CD1c-positive myeloid dendritic cell (primary cell): ENCODE results near the gene DNAH9.
"Not testable (repeated sequence)": the region's sequence is repeated elsewhere in the genome, so short reads cannot be mapped to it uniquely, and the experiment has no call there.

Experiments used
- DNase-seq: peaks from one replicate; pipeline ENCODE4 v3.0.0-alpha.2; 2016; ENCODE audit errors: extremely low spot score

The DNAH9 gene

DNA sequence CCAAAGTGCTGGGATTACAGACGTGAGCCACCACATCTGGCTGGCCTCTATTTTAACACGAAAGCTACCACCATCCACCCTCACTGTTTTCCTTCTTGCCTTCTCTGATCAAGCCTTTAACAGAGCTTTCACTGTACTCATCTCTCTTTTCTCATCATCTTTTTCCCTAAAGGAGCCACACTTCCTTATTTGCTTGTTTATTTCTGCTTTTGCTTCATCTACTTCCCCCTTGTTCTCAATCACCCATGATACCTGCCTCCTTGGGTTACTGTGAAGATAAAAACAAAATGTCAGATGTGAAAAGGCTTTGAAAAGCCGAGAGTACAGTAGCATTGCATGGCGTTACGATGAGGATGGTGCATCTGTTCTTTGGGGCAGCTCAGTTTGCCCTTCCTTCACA is 319.1 kb downstream of the DNAH9 start:
- no peak for DNase-seq

DNA sequence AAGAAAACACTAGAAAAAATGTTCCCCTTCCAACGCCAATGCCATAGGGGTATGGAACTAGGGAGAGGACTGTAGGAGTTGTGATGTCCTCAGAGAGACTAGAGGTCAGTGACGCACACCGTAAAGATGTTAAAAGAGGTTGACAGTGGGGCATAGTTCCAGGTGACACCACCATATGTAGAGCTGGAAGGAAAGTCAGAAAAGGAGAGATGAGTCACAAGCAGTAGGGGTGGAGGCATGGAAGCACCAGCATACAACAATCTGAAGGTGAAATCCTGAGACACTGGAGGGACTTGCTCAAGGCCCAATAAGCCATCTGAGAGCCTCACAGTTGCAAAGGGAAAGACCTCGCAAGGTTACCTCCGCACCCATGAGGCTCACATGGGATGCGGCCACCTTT is 323.0 kb downstream of the DNAH9 start:
- no peak for DNase-seq

DNA sequence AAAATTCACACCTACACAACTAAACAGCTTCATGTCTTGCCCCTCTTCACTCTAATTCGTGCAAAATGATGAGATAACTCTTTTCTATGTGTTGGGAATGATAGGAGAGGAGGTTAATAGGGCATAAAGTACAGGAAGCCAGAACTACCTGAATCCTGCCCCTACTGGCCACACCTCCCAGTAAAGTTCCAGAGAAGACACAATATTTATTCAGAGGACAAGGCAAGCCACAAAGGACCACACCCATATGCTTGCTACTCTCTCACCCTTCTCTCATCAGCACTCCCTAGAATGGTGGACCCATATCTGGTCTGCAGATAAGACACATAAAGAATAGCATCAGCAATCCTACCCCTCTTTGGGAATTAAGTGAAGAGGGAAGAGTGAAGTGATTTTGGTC is 324.4 kb downstream of the DNAH9 start:
- no peak for DNase-seq

DNA sequence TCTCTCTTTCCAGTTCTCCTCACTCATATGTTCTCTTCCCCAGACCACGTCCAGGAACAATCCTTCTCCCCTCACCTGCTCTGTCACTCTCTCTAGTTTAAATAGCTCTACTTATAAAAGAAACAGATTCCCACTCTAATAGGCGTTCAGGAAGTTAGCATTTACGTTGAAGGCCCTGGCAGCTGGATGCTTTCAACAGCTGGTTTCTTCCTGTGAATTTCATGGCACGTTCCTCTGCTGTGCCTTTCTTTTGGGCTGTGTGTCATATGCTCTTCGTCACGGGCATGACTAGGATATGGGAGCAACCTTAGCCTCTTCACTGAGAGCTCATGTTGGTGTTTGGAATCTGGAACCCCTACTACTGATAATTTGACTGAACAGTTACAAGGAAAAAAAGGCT is 325.8 kb downstream of the DNAH9 start:
- no peak for DNase-seq

DNA sequence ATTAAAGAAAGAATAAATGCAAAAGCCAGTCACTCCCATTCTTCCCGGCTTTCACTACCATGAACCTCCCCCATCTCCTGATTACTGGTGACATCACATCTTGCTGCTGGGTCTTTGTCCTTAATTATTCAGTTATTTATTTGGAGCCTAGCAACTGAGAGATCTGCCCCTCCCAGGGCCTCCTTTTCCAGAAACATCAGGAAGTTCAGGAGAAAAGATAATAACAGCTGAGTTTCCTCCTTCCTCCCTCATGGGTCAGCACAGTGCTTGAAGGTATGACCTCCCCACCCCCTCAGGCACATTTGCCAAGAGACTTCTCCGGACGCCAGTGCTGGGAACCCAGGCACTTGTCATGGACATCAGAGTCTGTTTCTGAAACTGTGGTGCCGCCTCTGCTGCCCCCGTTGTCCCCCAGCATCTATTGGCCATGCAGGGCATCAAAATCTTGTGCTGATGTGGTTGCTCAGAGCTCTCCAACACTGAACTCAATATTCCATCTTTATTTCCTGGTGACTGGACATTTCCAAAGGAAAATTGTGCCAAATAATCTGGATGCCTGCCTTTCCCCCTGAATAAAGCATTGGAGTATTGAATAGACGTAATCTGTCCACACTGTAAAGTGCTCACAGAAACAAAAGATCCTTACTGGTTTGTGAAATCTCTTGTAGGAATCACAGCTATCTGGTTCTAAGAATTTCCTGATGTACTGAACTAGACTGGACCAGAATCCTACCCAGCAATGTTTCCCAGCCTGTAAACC is 327.2 kb downstream of the DNAH9 start:
- DNase-seq = no peak

DNA sequence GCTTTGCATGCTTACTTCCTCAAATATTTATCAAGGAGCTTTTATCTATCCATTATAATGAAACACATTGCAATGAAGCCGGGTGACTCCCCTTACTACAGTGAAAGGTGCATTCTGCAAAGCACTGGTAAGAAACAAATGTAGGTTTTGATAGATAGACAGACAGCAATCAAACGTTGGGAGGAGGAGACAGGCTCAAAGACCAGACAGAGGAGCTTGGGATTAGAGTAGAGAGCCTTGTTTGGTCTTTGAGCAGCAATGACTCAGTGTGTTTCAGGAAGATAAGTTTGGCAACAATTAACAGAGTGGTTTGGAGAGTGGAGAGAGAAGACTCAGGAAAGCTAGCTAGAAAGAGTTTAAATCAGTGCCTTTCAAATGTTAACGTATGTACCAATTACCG is 330.2 kb downstream of the DNAH9 start:
- DNase-seq = no peak

DNA sequence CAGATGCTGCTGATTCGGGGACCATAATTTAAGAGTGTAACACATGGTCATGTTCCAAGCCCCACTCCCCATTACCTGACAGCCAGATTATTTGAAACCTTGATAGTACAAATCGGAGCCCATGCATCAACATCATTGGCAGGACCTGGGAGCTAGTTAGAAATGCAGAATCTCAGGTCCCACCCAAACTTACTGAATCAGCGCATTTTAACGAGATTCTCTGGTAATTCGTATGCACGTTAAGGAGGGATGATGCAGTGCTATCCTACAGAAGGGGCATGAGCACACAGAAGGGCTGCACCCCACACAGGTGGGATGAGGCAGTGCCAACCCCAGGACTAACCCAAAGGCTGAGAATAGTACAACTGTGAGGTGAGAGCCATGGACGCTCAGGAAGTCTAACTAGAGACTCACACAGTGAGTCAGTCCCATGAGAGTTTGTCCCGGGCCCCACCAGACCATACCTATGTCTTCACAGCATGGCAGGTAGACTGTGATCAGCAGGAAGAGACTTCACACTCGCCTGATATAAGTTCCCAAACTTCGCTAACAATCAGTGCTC is 334.1 kb downstream of the DNAH9 start:
- no peak for DNase-seq

DNA sequence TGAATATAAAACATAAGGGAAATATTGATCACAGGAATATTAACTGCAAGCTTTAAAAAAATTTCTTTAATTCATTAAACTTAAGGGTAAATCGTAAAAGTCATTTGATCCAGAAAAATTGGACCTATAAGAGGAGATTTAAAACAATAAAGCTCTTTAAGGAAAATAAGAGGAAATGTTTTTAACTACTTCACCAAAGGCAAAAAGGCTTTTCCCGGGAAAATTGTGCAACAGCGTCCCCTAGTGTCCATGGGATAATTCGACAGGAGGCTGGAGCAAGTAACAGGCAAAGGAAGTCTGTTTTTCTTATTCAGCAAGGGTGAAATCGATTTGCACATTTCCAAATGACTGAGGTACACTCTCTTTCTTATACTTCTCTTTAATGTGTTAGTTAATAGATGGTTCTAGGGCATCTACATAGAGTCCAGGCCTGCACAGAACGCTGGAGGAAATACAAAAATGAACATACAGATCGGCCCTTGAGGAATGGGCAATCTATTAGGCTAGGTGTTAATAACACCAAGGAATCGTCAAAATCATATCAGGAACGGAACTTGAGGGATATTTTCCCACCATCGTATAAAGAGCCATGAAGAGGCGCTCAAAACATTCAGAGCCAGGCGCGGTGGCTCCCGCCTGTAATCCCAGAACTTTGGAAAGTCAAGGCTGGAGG is 337.6 kb downstream of the DNAH9 start:
- DNase-seq = peak; percentile 43

DNA sequence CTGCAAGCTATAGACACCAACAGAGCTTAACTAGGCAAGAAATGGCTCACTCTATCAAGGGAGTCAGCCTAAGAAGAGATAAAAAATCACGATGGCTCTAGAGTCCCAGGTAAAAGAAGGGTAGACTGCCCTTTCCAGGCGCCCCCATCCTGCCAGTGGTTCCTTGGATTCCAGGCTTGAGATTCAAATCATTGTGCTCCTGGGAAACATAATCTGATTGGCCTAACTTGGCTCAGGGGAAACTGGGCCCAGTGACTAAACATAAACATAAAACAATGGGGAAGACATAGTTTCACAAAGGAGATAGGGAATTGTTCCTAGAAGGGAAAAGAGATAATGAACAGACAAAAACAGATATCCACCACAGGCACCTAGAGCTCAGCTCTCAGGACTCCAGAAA is 342.6 kb downstream of the DNAH9 start:
- DNase-seq = no peak

DNA sequence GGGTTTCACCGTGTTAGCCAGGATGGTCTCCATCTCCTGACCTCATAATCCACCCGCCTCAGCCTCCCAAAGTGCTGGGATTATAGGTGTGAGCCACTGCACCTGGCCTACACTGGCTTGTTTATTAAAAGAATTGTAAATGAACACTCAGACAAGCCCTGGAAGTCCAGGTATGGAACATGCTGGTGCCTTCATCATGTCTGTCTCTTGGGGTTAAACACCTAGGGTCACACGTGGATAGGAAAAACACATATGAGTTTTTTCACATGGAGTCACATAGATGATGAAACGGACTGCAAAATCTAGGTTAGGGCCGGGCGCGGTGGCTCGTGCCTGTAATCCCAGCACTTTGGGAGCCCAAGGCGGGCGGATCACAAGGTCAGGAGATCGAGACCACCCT is 344.8 kb downstream of the DNAH9 start:
- not testable (repeated sequence) for DNase-seq

DNA sequence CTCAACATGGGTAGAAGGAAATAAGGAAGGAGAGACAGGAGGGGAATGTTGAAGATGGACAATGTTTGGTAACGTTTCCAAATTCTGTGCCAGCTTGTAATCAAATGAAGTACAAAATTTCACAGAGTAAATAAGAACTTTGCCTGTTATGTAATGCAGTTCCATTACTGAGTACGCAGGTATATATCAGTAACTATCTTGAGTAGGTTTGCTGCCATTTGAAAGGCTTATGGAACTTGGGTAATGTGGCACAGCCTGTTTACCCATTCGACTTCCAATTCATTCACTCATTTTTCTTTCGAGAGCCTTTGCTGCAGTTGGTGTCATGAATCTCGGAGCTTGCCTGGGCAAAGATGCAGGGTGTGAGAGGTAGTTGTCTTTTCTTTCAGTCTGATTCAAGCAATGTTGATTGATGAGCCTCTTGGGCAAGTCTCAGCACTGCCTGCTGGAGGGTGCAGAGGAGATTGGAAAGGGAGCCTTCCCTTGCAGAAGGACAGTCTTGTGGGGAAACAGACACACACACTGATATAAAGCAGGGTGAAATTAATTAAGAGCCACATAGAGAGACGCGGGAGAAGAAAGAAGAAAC is 345.6 kb downstream of the DNAH9 start:
- no peak for DNase-seq

DNA sequence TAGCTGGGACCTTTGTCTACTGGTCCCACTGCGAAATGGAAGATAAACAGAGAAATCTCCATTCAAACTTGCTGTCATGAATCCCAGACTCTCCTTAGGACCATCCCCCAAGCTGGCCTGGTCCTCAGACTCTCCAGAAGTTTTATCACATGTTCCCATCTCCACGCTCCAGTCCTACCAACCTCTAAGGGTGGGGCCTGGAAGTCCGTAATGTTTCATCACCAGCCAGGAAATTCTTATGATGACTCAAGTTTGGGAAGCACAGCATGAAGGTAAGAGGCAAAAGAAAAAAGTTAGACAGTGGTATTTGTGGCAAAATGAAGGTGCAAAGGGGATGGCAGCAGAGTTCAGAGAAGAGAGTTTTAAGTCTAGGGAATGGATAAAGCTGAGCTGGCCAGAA is 346.3 kb downstream of the DNAH9 start:
- no peak for DNase-seq

DNA sequence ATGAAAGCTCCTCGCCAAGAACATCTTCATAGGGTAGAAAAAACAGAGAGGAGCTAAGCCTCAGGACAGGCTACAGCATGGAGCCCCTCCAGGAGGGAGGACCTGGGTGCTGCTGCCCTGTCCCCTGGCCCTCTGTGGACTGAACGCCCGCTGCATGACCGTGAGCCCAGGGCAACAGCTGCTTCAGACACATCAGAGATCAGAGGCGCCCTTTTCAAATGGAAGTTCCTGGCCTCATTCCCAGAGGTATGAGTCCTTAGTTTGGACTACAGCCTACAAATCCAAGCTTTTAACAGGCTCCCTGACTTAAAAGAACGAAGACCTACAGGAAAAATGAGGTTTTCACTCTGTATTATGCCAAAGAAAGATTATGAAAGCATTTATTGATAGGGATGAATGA is 350.5 kb downstream of the DNAH9 start:
- no peak for DNase-seq

DNA sequence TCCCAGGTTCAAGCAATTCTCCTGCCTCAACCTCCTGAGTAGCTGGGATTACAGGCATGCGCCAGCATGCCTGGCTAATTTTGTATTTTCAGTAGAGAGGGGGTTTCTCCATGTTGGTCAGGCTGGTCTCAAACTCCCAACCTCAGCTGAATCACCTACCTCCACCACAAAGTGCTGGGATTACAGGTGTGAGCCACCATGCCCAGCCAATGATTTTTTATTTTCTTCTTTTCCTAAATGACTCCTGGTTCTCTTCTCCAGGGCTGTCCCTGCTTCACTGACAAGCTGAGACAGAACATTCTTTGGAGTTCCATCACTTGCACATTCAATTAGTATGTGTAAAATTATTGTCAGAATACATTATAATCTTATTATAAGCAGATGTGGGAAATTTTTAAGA is 351.3 kb downstream of the DNAH9 start:
- DNase-seq = not testable (repeated sequence)

DNA sequence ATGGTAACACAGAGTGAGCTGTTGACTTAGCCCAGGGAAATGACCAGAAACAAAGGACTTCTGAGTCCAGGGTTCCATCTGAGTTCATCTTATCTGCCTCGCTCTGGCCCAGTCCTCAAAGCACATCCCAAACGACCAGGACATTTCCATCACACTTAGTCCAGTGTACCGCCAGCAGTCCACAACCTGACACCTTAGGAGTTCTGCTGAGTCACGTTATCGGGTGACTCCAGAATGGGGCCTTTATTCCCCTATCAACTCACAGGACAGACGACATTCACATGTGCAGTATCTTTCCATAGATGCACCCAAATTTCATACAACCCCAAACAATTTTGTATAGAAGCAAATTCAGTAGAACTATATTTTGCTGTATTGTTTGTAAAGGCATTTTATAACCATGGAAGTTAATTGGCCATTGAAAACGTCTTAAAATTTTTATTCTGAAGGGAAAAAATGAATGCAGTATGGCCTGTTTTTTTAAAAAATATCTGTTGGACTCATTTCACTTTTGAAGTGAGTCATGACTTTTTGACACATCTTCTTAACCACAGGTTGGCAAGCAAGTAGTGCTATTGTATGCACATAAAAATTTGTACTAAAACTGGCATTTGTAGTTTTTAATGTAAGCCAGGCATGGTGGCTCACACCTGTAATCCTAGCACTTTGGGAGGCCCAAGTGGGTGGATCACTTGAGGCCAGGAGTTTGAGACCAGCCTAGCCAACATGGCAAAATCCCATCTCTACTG is 352.7 kb downstream of the DNAH9 start:
- DNase-seq = no peak

DNA sequence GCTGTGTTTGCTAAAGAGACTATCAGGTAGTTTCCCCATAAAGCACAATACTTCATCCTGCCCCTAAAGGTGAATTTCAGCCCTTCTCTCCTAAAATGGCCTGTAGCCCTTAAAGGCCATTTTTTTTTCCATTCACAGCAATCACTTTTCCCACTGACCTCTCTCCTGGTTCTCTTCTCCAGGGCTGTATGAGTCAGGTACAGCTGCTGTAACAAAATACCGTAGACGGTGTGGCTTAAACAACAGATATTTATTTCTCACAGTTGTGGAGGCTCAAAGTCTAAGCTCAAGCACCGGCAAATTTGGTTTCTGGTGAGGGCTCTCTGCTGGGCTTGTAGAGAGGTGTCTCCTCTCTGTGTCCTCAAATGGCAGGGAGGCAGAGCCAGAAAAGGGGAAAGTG is 354.3 kb downstream of the DNAH9 start:
- DNase-seq = no peak

DNA sequence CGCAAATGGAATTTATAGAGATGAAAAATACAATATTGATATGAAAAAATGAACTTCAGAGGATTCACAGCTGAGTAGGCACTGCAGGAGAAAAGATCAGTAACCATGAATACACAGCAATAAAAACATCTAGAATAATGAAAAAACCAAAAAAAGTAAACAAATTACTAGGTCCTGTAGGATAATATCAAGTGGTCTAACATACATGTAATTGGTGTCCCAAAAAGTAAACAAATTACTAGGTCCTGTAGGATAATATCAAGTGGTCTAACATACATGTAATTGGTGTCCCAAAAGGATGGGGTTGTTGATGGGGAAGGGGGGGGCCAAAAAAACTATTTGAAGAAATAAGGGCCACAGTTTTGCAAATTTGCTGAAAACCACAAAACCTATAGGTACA is 355.7 kb downstream of the DNAH9 start:
- DNase-seq = no peak

DNA sequence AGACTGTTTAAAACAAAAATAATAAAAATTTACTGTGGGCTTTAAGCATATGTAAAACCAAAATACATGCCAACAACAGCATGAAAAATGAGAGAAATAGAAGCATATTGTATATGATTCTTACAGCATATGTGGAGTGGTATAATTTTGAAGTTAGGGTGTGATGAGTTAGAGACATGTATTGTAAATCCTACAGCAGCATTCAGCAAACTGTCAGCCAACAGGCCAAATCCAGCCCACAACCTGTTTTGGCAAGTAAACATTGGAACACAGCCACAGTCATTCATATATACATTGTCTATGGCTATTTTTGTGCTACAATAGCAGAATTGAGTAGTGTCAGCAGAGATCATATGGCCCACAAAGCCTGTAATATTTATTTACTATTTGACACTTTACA is 356.7 kb downstream of the DNAH9 start:
- DNase-seq = no peak

DNA sequence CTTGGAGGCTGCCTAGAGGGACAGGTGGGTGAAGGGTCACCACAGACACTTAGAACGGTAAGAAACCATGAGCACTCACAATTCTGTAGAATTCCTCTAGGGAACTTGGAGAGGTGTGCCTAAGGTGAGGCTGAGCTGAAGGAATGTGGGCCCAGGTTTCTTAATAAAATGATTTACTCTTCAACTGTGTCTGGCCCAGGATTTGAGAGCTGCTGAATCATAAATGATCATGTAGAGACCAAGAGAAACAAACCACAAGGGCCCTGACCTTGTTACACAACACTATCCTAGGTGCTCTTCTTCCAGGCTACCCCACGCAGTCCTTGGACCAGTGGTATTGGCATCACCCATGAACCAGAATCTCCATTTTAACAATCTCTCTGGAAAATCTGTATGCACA is 371.3 kb downstream of the DNAH9 start:
- no peak for DNase-seq

DNA sequence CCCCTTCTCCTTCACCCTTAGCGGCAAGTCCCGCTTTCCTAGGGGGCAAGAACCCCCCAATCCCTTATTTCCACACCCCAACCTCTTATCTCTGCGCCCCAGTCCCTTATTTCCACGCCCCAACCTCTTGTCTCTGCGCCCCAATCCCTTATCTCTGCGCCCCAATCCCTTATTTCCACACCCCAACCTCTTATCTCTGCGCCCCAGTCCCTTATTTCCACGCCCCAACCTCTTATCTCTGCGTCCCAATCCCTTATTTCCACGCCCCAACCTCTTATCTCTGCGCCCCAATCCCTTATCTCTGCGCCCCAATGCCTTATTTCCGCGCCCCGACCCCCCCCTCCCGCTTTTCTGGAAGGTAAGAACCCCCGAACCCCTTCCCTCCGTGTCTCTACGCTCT is 374.5 kb downstream of the DNAH9 start:
- DNase-seq = not testable (repeated sequence)

DNA sequence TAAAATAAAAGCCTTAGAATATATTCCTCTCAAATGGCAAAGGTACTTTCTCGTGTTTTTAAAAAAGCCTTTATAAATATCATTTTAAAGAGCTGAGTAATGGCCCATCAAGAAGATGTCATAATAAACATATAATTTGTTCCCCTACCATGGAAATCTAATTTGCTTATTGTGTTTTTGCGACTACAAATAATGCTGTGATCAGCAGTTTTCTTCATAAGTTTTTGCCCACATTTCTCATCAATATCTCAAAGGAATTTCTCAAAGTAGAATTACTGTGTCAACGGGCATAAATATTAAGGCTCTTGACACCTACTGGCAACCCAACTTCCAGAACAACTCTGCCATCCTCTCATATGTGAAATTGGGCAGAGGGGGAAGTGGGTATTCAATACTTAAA is 381.5 kb downstream of the DNAH9 start:
- DNase-seq = no peak

DNA sequence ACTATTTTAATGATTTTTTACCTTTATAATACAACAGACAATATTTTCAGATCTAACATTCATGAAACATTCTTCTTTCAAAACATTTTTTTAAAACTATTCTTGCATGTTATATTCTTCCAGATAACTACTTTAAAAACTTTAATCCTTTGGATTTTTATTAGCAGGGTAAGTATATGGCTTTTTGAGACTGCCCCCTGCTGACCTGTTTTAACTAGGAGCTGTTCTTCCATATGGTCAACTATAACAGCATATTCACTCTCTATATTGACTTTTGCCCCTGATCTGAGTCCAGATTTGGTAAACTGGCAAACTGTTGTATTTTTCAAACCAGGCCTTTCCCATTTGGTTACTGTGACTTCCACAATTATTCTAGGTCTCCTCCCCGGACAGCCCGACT is 382.5 kb downstream of the DNAH9 start:
- DNase-seq = no peak
